ENCODE data around the gene RCAN1.

The RCAN1 gene

GRCh38 chr21:34599534-34600101 is 15.3 kb downstream of the RCAN1 start:
- no peak for DNase-seq

DNA sequence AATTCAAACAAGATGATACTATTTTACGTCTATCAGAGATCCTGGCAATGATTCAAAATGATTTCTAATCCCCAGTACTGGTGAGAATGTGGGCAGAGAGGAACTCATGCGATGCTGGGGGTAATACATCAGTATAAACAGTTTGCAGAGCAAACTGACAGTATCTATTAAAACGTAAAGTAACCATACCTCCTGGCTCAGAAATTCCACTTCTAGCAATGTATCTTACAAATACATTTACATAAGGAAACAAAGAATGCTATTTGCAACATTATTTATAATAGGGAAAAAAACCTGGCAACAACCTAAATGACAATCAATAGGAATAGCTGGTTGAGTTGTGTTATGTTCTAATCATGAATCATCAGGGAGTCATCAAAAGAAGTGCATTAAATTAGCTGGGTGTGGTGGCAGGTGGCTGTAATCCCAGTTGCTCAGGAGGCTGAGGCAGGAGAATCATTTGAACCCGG is 15.9 kb downstream of the RCAN1 start:
- no peak for DNase-seq

DNA sequence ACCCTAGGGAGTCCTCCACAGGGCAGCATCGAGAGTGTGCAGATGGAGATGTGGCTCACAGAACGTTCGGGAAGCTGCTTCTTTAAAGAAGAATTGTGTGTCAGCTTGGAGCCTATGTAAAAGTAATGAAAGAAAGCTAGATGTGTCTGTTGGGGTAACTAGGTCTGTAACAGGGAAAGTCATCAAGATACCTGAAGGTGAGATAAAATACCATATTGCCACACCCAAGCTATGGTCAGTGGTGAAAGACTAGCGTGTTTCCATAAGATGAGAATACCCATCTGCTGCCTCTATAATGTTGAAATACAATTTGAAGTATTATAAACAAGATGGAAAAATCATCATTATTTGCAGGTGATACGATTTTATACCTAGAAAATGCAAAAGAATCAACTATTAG is 17.5 kb downstream of the RCAN1 start:
- no peak for DNase-seq

DNA sequence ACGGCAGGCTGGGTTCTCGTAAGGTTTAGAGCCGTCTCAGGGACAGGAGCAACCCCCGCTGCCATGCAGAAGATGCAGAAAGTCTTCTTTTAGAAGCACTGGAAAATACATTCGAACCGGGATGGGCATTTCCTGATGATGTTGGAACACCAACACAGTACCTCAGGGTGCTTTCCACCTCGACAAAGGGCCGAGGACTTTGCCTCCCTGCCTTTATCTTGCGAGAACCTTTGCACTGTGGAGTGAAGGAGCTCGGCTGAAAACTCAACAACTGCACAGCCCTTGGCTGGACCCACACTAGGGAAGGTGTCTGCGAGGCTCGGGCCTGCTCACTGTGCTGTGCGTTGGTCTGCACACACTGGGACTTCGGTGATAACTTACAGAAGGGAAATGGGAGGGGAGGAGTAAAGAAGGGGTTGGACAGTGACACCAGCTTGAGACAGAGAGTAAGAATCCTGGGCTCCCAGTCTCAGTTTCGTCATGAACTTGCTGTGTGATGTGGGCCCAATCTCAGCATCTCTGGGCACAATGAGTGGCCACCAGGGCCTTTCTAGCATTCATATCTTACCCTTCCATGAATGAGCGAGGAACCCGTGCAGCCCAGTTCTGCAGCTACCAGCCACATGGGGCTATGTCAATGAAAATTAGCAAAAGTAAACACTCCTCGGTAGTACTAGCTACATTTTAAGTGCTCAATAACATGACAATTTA is 18.2 kb downstream of the RCAN1 start:
- DNase-seq = no peak

GRCh38 chr21:34595457-34595856 is 19.5 kb downstream of the RCAN1 start:
- no peak for DNase-seq

GRCh38 chr21:34594566-34595234 is 20.2 kb downstream of the RCAN1 start:
- DNase-seq = no peak

DNA sequence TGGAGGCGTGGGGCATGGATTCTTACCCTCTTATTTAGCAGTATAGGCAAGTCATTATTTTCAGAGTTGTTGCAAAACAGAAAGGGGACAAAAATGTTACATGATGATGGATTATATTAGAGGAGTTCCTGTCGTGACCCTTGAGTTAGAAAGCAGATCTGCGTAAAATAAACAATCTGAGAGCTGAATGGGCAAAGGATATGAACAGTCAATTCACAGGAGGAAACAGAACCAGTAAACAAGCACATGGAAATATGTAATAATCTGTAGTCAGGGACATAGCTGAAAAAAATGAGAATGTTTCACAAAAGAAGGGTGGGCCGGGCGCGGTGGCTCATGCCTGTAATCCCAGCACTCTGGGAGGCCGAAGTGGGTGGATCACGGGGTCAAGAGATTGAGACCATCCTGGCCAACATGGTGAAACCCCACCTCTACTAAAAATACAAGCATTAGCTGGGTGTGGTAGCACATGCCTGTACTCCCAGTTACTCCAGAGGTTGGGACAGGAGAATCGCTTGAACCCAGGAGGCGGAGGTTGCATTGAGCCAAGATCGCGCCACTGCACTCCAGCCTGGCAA is 20.9 kb downstream of the RCAN1 start:
- no peak for DNase-seq

DNA sequence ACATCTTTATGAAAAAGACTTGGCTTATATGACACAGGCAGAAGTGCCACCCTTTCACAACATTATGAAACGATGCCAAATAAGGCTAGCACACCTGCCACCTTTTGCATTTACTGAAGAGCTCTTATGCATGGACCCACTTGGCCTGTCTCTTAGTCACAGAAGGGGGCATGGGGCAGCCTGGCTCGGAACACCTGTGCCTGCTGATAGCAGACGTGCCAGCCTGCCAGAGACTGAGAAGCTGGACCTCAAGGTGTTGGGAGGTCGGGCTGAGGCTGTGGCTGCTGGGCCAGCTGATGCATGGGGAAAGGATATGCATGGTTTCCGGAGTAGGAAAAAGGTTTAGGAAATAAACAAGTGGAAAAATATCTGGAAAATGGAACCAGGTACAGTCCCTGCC is 21.5 kb downstream of the RCAN1 start:
- DNase-seq = no peak

DNA sequence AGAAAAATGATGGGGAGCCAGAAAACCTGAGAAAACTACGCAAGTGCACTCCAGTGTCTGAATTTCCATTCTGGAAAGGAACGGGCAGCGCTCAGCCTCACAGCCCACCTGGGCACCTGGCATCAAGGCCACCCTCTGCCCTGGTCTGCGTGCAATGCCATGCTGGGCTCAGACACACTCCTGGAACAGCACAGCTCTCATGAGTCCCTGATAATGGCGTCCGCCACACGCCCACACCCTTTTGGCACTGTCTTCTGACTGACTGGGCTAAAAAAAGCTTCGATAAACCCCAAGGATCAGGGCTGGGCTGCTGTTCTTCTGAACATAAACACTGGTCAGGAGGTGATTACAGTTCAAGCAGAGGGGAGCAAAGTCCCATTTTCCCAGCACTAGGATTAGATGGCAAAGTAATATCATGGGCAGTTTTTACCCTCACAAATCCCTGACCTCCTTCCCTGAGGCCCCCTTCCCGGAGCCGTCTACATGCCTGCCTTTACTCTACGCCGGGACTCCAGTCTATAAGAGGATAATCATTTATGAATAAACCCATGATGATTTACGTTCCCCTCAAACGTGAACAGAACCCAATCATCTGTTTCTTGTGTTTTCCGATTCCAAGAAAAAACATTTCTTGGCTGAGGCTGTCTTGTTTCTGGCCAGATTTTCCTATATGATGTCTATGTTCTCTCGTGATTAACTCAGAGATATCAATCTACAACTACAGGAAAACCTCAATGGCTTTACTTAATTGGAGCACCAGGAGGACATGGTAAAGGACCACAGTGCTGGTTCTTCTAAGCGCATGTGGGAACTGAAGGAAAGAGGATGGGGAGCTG is 22.6 kb downstream of the RCAN1 start:
- no peak for DNase-seq

DNA sequence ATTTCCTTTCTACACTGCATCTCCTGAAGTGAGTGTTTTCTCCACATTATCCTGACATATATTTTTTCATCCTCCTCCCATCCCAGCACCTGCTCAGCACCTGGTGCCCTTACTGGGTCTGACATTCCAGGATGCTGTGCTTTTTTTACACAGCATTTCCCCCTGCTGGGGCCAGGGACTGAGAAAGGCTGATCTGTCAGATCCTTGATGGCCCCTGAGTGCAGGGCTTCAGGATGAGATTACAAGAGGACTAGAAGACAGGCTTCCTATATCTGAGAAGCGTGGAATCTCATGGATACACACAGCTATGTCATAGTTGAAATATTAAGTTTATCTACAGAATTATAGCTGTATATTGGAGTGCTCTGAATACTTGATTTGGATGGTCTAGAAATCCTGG is 24.4 kb downstream of the RCAN1 start:
- no peak for DNase-seq

DNA sequence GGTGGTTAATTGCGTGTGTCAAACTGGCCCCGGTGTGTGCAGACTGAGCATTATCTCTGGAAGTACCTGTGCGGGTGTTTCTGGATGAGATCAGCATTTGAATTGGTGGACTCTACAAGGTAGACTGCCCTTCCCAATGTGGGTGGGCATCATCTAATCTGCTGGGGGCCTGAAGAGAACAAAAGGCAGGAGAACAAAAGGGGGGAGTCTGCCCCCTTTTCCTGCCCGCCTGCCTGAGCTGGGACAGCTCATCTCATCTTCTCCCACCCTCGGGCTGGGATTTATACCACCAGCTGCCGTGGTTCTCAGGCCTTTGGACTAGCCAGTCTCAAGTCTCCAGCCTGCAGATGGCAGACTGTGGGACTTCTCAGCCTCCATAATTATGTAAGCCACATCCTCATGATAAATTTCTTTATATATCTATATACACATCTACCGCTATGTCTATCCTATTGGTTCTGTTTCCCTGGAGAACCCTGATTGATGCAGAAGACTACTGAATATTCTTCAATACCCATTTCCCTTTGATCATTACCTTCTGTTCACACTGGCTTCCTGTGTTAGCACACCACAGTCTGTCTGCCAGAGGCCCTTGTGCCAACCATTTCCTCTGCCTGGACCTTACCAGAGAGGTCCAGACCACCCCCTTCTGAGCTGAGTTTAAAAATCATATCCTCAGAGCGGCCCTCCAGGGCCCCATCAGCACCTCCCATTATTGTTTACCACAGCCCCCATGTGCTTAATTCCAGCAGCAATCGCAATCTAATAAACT is 25.2 kb downstream of the RCAN1 start:
- DNase-seq = no peak

GRCh38 chr21:34583926-34584563 is 30.9 kb downstream of the RCAN1 start:
- DNase-seq = no peak

GRCh38 chr21:34582506-34583150 is 32.3 kb downstream of the RCAN1 start:
- DNase-seq = no peak

DNA sequence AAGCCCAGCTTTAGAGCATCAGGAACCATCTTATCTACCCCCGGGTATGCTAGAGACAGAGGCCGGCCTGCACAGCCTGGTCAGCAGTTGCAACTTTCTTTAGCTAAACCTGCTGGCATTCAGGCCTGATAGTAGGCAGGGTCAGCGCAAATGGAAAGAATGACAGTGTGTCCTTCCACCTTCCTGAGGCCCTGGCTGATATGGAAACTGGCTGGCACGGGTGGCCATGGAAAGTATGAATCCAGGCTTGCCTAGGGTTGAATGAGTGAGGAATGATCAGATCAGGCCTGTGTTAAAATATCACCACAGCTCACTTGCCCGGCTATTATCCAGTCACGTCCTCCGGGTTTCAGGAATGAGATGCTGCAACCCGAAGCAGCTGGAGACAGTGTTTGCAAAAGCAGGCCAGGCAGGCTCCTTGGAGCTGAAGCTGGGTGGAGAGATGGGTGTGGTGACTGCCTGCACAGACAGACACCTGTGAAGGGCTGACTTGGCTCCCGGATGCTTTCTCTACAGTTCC is 34.7 kb downstream of the RCAN1 start:
- DNase-seq = no peak

GRCh38 chr21:34579411-34579810 is 35.5 kb downstream of the RCAN1 start:
- DNase-seq = no peak

DNA sequence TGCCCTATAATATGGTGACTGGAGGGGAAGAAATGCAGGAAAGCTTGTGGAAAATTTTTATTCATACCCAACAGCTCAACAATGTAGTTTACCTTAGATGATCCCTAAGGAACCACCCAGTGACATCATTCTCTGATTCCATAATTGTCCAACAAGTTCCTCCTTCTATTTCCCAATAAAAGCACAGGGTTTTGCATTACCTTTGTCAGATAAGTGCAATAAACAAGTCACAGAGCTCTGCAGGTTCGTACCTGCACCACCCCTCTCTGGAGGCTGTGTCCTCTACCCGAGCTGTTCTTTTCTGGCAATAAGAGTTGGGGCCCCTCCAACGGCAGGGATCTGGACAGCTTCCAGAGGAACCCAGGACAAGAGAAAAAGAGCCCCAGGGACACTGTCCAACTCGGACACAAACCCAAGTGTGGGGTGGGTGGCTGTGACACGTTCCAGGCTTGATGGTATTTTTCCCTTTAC is 38.8 kb downstream of the RCAN1 start:
- no peak for DNase-seq

DNA sequence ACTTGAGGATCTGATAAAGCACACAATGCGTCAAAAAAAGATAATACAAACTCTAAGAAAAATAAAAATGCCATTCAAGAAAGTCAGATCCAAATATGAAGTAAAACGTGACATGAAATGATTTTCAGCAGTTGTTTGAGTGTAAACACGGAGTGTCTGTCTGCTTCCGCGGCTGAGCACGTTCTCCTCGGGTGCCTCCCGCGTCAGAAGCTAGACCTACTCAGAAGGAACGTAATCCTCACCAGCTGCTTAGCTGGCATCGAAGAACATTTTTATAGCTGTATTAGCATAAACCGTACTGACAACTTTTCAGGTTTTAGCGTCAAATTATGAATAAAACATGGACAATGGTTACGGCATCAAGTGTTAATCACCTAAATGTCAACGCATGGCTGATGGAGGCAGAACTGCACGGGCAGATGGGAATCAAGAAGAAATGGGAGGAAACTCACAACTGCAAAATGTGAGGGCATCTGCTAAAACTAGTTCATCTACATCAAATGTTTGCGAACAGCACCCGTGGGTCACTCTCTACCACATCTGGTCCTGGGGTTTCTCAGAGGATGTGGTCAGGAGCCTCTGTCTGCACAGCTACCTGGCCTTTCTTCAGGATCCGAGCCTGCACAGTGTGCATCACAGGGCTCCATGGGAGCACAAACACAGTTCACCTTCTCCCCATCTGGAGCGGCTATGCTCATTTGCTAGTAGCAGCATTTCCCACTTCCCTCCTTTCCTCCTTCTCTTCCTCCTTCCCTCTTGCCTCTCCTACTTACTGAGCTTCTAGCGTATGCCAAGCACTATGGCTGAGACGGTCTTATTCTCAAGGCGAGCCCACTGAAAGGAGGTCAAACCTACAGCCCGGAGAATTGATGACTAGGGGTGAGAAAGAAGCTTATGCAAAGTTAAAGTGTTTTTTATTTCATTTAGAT is 40.0 kb downstream of the RCAN1 start:
- no peak for DNase-seq

- no peak for DNase-seq
Measured at GRCh38 chr21:34571994-34572393, 42.9 kb downstream of the RCAN1 start.

DNA sequence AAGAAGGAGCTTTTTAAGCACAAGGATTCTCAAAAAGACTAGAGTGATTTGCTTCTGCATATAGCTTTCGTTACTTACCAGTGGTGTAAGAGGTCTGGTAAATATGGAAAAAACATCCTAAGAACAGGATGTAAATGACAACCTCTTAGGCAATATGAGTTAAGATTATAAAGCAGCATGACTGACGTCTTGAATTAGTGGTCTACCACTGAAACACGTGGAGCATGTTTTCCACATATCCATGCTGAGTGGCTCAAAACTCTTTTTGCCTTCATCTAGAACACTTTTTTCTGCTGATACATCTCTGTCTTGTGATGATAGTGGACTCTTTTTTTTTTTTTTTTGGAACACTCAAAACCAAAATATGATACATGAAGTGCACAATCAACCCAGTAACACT is 44.6 kb downstream of the RCAN1 start:
- no peak for DNase-seq

Measured in right kidney (tissue), 1 donor.